ENCODE measurements around the gene HOXC9.

- TF ChIP-seq, protein P1, sequence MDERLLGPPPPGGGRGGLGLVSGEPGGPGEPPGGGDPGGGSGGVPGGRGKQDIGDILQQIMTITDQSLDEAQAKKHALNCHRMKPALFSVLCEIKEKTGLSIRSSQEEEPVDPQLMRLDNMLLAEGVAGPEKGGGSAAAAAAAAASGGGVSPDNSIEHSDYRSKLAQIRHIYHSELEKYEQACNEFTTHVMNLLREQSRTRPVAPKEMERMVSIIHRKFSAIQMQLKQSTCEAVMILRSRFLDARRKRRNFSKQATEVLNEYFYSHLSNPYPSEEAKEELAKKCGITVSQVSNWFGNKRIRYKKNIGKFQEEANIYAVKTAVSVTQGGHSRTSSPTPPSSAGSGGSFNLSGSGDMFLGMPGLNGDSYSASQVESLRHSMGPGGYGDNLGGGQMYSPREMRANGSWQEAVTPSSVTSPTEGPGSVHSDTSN (CRISPR knock-in tag; IDR thresholded peaks at IDR 0.05; ENCODE audit: low read depth): no peak
- TF ChIP-seq, protein P1 (tag; conservative IDR thresholded peaks at IDR 0.05; ENCODE audit: low read depth): no peak
- no peak for TF ChIP-seq TEAD4 (IDR thresholded peaks at IDR 0.05; ENCODE audit: low read length)
- TF ChIP-seq TEAD4 (CRISPR knock-in tag; IDR thresholded peaks at IDR 0.05; ENCODE audit: borderline replicate concordance): no peak
- TF ChIP-seq HDAC2 (IDR thresholded peaks at IDR 0.05): no peak
- TF ChIP-seq JUND (IDR thresholded peaks at IDR 0.05; ENCODE audit: borderline replicate concordance, low read depth, low read length): no peak
- no peak for TF ChIP-seq JUND (tag; IDR thresholded peaks at IDR 0.05; ENCODE audit: borderline replicate concordance, low read depth, low read length)
- TF ChIP-seq ZNF24 (IDR thresholded peaks at IDR 0.05): no peak
- no peak for TF ChIP-seq SMC3 (conservative IDR thresholded peaks at IDR 0.05; ENCODE audit: insufficient read depth, low read depth, low read length)
- TF ChIP-seq, protein P2, sequence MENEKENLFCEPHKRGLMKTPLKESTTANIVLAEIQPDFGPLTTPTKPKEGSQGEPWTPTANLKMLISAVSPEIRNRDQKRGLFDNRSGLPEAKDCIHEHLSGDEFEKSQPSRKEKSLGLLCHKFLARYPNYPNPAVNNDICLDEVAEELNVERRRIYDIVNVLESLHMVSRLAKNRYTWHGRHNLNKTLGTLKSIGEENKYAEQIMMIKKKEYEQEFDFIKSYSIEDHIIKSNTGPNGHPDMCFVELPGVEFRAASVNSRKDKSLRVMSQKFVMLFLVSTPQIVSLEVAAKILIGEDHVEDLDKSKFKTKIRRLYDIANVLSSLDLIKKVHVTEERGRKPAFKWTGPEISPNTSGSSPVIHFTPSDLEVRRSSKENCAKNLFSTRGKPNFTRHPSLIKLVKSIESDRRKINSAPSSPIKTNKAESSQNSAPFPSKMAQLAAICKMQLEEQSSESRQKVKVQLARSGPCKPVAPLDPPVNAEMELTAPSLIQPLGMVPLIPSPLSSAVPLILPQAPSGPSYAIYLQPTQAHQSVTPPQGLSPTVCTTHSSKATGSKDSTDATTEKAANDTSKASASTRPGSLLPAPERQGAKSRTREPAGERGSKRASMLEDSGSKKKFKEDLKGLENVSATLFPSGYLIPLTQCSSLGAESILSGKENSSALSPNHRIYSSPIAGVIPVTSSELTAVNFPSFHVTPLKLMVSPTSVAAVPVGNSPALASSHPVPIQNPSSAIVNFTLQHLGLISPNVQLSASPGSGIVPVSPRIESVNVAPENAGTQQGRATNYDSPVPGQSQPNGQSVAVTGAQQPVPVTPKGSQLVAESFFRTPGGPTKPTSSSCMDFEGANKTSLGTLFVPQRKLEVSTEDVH (IDR thresholded peaks at IDR 0.05; ENCODE audit: low read depth, partially characterized antibody): no peak
- no peak for TF ChIP-seq EP300 (IDR thresholded peaks at IDR 0.05; ENCODE audit: low read length)
- no peak for TF ChIP-seq CEBPB (tag; IDR thresholded peaks at IDR 0.05)
- TF ChIP-seq, protein P3, sequence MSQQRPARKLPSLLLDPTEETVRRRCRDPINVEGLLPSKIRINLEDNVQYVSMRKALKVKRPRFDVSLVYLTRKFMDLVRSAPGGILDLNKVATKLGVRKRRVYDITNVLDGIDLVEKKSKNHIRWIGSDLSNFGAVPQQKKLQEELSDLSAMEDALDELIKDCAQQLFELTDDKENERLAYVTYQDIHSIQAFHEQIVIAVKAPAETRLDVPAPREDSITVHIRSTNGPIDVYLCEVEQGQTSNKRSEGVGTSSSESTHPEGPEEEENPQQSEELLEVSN (IDR thresholded peaks at IDR 0.05; ENCODE audit: borderline replicate concordance in 1 of 2, extremely low read depth in 1 of 2, insufficient read depth in 1 of 2, insufficient read length in 1 of 2, low read depth in 1 of 2, low read length in 1 of 2, poor library complexity in 1 of 2, severe bottlenecking in 1 of 2): no peak
- TF ChIP-seq MTA3 (IDR thresholded peaks at IDR 0.05; ENCODE audit: borderline replicate concordance): no peak
- no peak for TF ChIP-seq ZNF274 (IDR thresholded peaks at IDR 0.05; ENCODE audit: borderline replicate concordance, low read depth, low read length)
- no peak for TF ChIP-seq POLR2A (conservative IDR thresholded peaks at IDR 0.05)
- TF ChIP-seq, protein P4, sequence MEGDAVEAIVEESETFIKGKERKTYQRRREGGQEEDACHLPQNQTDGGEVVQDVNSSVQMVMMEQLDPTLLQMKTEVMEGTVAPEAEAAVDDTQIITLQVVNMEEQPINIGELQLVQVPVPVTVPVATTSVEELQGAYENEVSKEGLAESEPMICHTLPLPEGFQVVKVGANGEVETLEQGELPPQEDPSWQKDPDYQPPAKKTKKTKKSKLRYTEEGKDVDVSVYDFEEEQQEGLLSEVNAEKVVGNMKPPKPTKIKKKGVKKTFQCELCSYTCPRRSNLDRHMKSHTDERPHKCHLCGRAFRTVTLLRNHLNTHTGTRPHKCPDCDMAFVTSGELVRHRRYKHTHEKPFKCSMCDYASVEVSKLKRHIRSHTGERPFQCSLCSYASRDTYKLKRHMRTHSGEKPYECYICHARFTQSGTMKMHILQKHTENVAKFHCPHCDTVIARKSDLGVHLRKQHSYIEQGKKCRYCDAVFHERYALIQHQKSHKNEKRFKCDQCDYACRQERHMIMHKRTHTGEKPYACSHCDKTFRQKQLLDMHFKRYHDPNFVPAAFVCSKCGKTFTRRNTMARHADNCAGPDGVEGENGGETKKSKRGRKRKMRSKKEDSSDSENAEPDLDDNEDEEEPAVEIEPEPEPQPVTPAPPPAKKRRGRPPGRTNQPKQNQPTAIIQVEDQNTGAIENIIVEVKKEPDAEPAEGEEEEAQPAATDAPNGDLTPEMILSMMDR (IDR thresholded peaks at IDR 0.05 in 2 of 3, conservative IDR thresholded peaks at IDR 0.05 in 1 of 3; ENCODE audit: insufficient read depth in 2 of 3, low read depth in 1 of 3, low read length in 3 of 3): no peak
Observed at GRCh38 chr12:54029529-54030441, 29.8 kb downstream of the HOXC9 start.
